ENCODE results near the gene RER1.
A peak's percentile ranks its signal among the peaks of the same experiment; 100 is the strongest.

The RER1 gene

DNA sequence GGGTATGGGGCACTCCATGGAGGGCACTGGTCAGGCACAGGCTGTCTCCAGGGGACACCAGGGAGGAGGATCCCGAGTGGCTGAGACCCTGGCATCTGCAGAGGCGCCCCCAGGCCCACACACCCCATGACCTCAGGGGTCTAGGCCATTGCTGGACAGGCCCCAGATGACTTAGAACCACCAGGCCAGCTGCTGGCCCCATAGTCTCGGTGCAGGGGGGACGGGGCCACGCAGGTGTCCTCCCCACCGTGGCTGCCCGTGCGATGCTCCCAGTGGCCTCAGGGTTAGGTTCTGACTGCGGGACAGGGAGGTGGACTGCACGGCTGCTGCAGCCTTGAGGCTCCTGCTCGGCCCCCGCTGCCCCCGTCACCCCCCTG, 44.2 kb upstream of the RER1 start:
- H2BK12ac ChIP-seq (ENCODE audit: low read length in 2 of 2): no peak overlapping the region
- H3K23ac ChIP-seq (ENCODE audit: low read length in 2 of 2): no peak overlapping the region
- H3K4me3 ChIP-seq (ENCODE audit: insufficient read depth in 1 of 2, low read depth in 1 of 2, low read length in 2 of 2): no peak overlapping the region
- H3K14ac ChIP-seq (ENCODE audit: low read length in 2 of 2): no peak overlapping the region
- H2AK5ac ChIP-seq (ENCODE audit: low read length, severe bottlenecking): no peak overlapping the region
- WGBS: 88% methylated on average over 13 of the region's 13 CpGs
- no peak overlapping the region for H2AFZ ChIP-seq (ENCODE audit: low read depth, low read length)
- H2BK15ac ChIP-seq (ENCODE audit: low read depth, poor library complexity, severe bottlenecking): no peak overlapping the region
- H3K9me3 ChIP-seq (ENCODE audit: control insufficient read depth, low read length): no peaks in the 10 kb centered on the region
- no peak overlapping the region for H3K9ac ChIP-seq (ENCODE audit: low read length)
- H3K27ac ChIP-seq (ENCODE audit: low read length, poor library complexity, severe bottlenecking): no peak overlapping the region
- no peak overlapping the region for H2BK120ac ChIP-seq (ENCODE audit: low read depth, low read length)
- no peak overlapping the region for H4K8ac ChIP-seq (ENCODE audit: low read length)
- H3K4ac ChIP-seq (ENCODE audit: low read depth in 1 of 2, low read length in 2 of 2): no peak overlapping the region
- H2BK5ac ChIP-seq (ENCODE audit: low read depth, low read length, poor library complexity, severe bottlenecking): no peak overlapping the region
- peaks cover 6% of the 10 kb centered on the region for H3K4me1 ChIP-seq (ENCODE audit: control insufficient read depth, insufficient read depth, low read depth, low read length)
- no peak for DNase-seq
- H3K18ac ChIP-seq (ENCODE audit: low read depth in 1 of 2, low read length in 2 of 2): no peak overlapping the region
- peaks cover 0 to 3% of the 10 kb centered on the region in 2 experiments for H3K36me3 ChIP-seq (ENCODE audit: control insufficient read depth in 1 of 2, insufficient read depth in 2 of 2, low read depth in 1 of 2, low read length in 2 of 2)
- H4K91ac ChIP-seq (ENCODE audit: low read length): no peak overlapping the region
- H3K4me2 ChIP-seq (ENCODE audit: low read length, poor library complexity, severe bottlenecking): no peak overlapping the region
- no peaks in the 10 kb centered on the region for H3K79me1 ChIP-seq (replicated peaks; ENCODE audit: low read length, poor library complexity, severe bottlenecking)
- peaks cover 8 to 17% of the 10 kb centered on the region in 2 experiments for H3K27me3 ChIP-seq (ENCODE audit: control insufficient read depth in 1 of 2, insufficient read depth in 1 of 2, low read length in 2 of 2)

DNA sequence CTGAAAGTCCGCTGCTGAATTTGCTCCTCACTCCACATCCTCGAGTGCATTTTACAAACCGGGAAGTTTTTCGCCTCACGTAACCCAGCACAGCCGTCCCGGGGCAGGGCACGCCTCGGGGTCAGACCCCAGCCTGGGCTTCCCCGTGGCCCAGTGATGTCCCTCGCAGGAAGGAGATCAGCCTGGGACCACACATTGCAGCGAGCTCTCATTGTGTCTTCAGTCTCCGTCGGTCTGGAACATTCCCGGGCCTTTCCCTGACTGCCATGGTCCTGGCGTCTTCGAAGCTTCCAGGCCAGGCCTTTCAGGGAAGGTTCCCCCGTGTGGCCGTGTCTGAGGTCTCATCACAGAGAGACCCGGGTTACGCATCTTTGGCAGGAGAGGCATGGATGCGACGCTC, 43.7 kb upstream of the RER1 start:
- no peak for DNase-seq
- 91% methylated on average over 23 of the region's 23 CpGs for WGBS
- no peak overlapping the region for H2BK5ac ChIP-seq (ENCODE audit: low read depth, low read length, poor library complexity, severe bottlenecking)

DNA sequence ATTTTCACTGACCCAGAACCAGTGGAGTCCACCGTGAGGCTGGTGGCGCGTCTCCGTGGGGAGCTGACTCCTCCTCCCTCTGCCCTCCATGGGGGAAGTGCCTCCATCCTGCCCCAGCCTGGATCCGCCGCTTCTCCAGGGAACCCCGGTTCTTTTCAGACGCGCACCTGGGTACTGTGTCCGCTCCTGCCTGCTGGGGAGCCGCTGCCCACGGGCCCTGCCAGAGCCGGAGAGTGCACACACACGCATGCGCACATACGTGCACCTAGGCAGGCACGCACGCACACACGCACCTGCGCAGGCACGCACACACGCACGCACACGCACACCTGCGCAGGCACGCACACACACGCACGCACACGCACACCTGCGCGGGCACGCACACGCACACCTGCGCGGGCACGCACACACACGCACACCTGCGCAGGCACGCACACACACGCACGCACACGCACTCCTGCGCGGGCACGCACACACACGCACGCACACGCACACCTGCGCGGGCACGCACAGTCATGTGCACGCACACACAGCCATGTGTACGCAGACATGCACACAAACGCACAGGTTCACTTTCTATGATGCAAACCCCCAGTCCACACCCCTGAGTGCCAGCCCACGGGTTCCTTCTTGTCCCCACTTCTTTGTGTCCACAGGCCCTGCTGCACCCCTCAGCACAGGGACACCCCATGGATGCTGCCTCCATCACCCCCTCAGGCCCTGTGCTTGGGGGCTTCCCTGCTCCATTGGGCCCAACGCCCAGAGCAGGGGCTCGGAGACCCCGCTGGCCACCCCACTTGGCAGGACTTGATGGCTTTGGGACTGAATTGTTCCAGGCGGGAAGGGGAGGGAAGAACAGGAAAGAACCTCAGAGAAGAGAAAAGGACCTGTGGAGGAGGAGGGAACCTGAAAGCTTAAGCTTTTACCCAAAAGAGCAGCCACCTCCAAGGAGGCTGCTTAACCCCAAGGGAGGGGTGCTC, 43.0 kb upstream of the RER1 start:
- peak overlapping the region; percentile 64 for H4K91ac ChIP-seq (ENCODE audit: low read length)
- no peak overlapping the region for H3K9ac ChIP-seq (ENCODE audit: low read length)
- no peak overlapping the region for H2BK12ac ChIP-seq (ENCODE audit: low read length in 2 of 2)
- no peak overlapping the region for H3K4ac ChIP-seq (ENCODE audit: low read depth in 1 of 2, low read length in 2 of 2)
- H2BK5ac ChIP-seq (ENCODE audit: low read depth, low read length, poor library complexity, severe bottlenecking): no peak overlapping the region
- no peak overlapping the region for H2AK5ac ChIP-seq (ENCODE audit: low read length, severe bottlenecking)
- peak overlapping the region in 1 of 2 experiments; percentile 76 for H3K14ac ChIP-seq (ENCODE audit: low read length in 2 of 2)
- H3K27ac ChIP-seq (ENCODE audit: low read length, poor library complexity, severe bottlenecking): no peak overlapping the region
- H3K4me2 ChIP-seq (ENCODE audit: low read length, poor library complexity, severe bottlenecking): no peak overlapping the region
- H3K27me3 ChIP-seq (ENCODE audit: control insufficient read depth in 1 of 2, insufficient read depth in 1 of 2, low read length in 2 of 2): peaks cover 10 to 23% of the 10 kb centered on the region in 2 experiments
- no peaks in the 10 kb centered on the region for H3K9me3 ChIP-seq (ENCODE audit: control insufficient read depth, low read length)
- no peak overlapping the region for H2BK15ac ChIP-seq (ENCODE audit: low read depth, poor library complexity, severe bottlenecking)
- no peak overlapping the region for H3K4me3 ChIP-seq (ENCODE audit: insufficient read depth in 1 of 2, low read depth in 1 of 2, low read length in 2 of 2)
- H3K36me3 ChIP-seq (ENCODE audit: control insufficient read depth in 1 of 2, insufficient read depth in 2 of 2, low read depth in 1 of 2, low read length in 2 of 2): peaks cover 0 to 3% of the 10 kb centered on the region in 2 experiments
- H3K79me1 ChIP-seq (replicated peaks; ENCODE audit: low read length, poor library complexity, severe bottlenecking): no peaks in the 10 kb centered on the region
- no peak overlapping the region for H3K23ac ChIP-seq (ENCODE audit: low read length in 2 of 2)
- no peak overlapping the region for H2BK120ac ChIP-seq (ENCODE audit: low read depth, low read length)
- no peak overlapping the region for H3K18ac ChIP-seq (ENCODE audit: low read depth in 1 of 2, low read length in 2 of 2)
- 95% methylated on average over 59 of the region's 59 CpGs for WGBS
- no peak overlapping the region for H2AFZ ChIP-seq (ENCODE audit: low read depth, low read length)
- DNase-seq: no peak
- no peak overlapping the region for H4K8ac ChIP-seq (ENCODE audit: low read length)
- H3K4me1 ChIP-seq (ENCODE audit: control insufficient read depth, insufficient read depth, low read depth, low read length): peaks cover 9% of the 10 kb centered on the region

More for the DNA sequence above, 43.7 kb upstream of the RER1 start:
- no peak overlapping the region for H3K9ac ChIP-seq (ENCODE audit: low read length)
- H3K79me1 ChIP-seq (replicated peaks; ENCODE audit: low read length, poor library complexity, severe bottlenecking): no peaks in the 10 kb centered on the region
- no peak overlapping the region for H2AFZ ChIP-seq (ENCODE audit: low read depth, low read length)
- no peak overlapping the region for H3K18ac ChIP-seq (ENCODE audit: low read depth in 1 of 2, low read length in 2 of 2)
- H3K36me3 ChIP-seq (ENCODE audit: control insufficient read depth in 1 of 2, insufficient read depth in 2 of 2, low read depth in 1 of 2, low read length in 2 of 2): peaks cover 0 to 3% of the 10 kb centered on the region in 2 experiments
- no peak overlapping the region for H3K4ac ChIP-seq (ENCODE audit: low read depth in 1 of 2, low read length in 2 of 2)
- no peak overlapping the region for H2BK12ac ChIP-seq (ENCODE audit: low read length in 2 of 2)
- no peak overlapping the region for H3K23ac ChIP-seq (ENCODE audit: low read length in 2 of 2)
- H3K4me3 ChIP-seq (ENCODE audit: insufficient read depth in 1 of 2, low read depth in 1 of 2, low read length in 2 of 2): no peak overlapping the region
- peaks cover 5% of the 10 kb centered on the region for H3K4me1 ChIP-seq (ENCODE audit: control insufficient read depth, insufficient read depth, low read depth, low read length)
- no peak overlapping the region for H4K91ac ChIP-seq (ENCODE audit: low read length)
- no peak overlapping the region for H3K14ac ChIP-seq (ENCODE audit: low read length in 2 of 2)
- H2BK15ac ChIP-seq (ENCODE audit: low read depth, poor library complexity, severe bottlenecking): no peak overlapping the region
- H3K4me2 ChIP-seq (ENCODE audit: low read length, poor library complexity, severe bottlenecking): no peak overlapping the region
- no peak overlapping the region for H2BK120ac ChIP-seq (ENCODE audit: low read depth, low read length)
- no peak overlapping the region for H2AK5ac ChIP-seq (ENCODE audit: low read length, severe bottlenecking)
- no peaks in the 10 kb centered on the region for H3K9me3 ChIP-seq (ENCODE audit: control insufficient read depth, low read length)
- no peak overlapping the region for H4K8ac ChIP-seq (ENCODE audit: low read length)
- H3K27ac ChIP-seq (ENCODE audit: low read length, poor library complexity, severe bottlenecking): no peak overlapping the region
- H3K27me3 ChIP-seq (ENCODE audit: control insufficient read depth in 1 of 2, insufficient read depth in 1 of 2, low read length in 2 of 2): peaks cover 10 to 22% of the 10 kb centered on the region in 2 experiments

DNA sequence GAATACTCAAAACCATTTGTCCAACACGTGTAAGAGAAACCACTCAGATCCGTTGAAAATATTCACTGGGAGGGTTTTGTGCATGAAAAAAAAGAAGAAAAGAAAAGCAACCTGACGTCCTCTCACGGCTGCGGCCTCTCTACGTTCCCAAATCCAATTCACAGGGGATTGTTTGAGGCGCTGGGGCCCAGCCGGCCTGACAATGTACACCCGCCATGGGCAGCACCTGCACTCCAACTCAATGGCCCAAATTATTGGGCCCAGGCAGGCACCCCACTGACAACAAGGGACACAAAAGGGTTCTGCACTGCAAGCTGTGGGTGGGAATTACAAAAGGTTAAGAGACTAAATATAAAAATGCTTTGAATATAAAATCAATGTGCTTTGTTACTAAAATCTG, 41.8 kb upstream of the RER1 start:
- Histone ChIP-seq H3K18ac (ENCODE audit: low read depth in 1 of 2, low read length in 2 of 2) (no peak overlapping the region), H4K91ac (ENCODE audit: low read length) (no peak overlapping the region), H3K4me2 (ENCODE audit: low read length, poor library complexity, severe bottlenecking) (no peak overlapping the region), H2AK5ac (ENCODE audit: low read length, severe bottlenecking) (no peak overlapping the region), H3K14ac (ENCODE audit: low read length in 2 of 2) (no peak overlapping the region), H3K4ac (ENCODE audit: low read depth in 1 of 2, low read length in 2 of 2) (no peak overlapping the region), H3K36me3 (ENCODE audit: control insufficient read depth in 1 of 2, insufficient read depth in 2 of 2, low read depth in 1 of 2, low read length in 2 of 2) (peaks cover 0 to 3% of the 10 kb centered on the region in 2 experiments), H2BK12ac (ENCODE audit: low read length in 2 of 2) (no peak overlapping the region), H3K9me3 (ENCODE audit: control insufficient read depth, low read length) (no peaks in the 10 kb centered on the region), H3K9ac (ENCODE audit: low read length) (no peak overlapping the region), H3K27ac (ENCODE audit: low read length, poor library complexity, severe bottlenecking) (no peak overlapping the region), H3K79me1 (replicated peaks; ENCODE audit: low read length, poor library complexity, severe bottlenecking) (no peaks in the 10 kb centered on the region), H2BK15ac (ENCODE audit: low read depth, poor library complexity, severe bottlenecking) (no peak overlapping the region), H3K27me3 (ENCODE audit: control insufficient read depth in 1 of 2, insufficient read depth in 1 of 2, low read length in 2 of 2) (peaks cover 10 to 23% of the 10 kb centered on the region in 2 experiments), H3K4me3 (ENCODE audit: insufficient read depth in 1 of 2, low read depth in 1 of 2, low read length in 2 of 2) (no peak overlapping the region), H2AFZ (ENCODE audit: low read depth, low read length) (no peak overlapping the region), H2BK120ac (ENCODE audit: low read depth, low read length) (no peak overlapping the region), H3K23ac (ENCODE audit: low read length in 2 of 2) (no peak overlapping the region), H2BK5ac (ENCODE audit: low read depth, low read length, poor library complexity, severe bottlenecking) (no peak overlapping the region), H3K4me1 (ENCODE audit: control insufficient read depth, insufficient read depth, low read depth, low read length) (peaks cover 13% of the 10 kb centered on the region), H4K8ac (ENCODE audit: low read length) (no peak overlapping the region)
- 96% methylated on average over 9 of the region's 9 CpGs for WGBS
- no peak for DNase-seq
